Adrenal gland (tissue), 12 donors: ENCODE measurements around the gene LRRC75A. TPM values are rescaled to one million over a fixed set of nuclear protein-coding genes. Genes with fewer than 3 reads are reported as not detected.

ENCODE experiments used
- DNase-seq, 7 donors: peaks; one replicate each; pipeline ENCODE4 v3.0.0-alpha.2; 2019 to 2020
- H3K27ac ChIP-seq, 5 donors: fragments of 200-600 bp; sonication (generic) in 4 of 5; 1 replicate in 3 of 5; 2 replicates in 2 of 5; pipeline versions ENCODE4 v1.5.1 to v1.8.0; 2016 to 2020; ENCODE audit warnings: mild to moderate bottlenecking in 1 of 5
- H3K27me3 ChIP-seq: fragments of 200-600 bp; 2 replicates; pipeline ENCODE4 v1.8.0; 2021
- H3K36me3 ChIP-seq, 2 donors: fragments of 200-600 bp; replicated peaks in 1 of 2; 1 replicate in 1 of 2; 2 replicates in 1 of 2; pipeline versions ENCODE4 v1.5.1 to v1.8.0; 2018 to 2022
- H3K4me1 ChIP-seq, 2 donors: fragments of 200-600 bp; replicated peaks in 1 of 2; 1 replicate in 1 of 2; 2 replicates in 1 of 2; pipeline versions ENCODE4 v1.5.1 to v1.8.0; 2018 to 2021
- H3K4me3 ChIP-seq, 4 donors: fragments of 200-600 bp; sonication (generic) in 3 of 4; one replicate each; pipeline ENCODE4 v1.5.1; 2016 to 2018
- H3K9me3 ChIP-seq, 3 donors: fragments of 200-600 bp; sonication (generic) in 1 of 3; replicated peaks in 1 of 3; 1 replicate in 2 of 3; 2 replicates in 1 of 3; pipeline versions ENCODE4 v1.5.1 to v1.8.0; 2016 to 2021
- POLR2A ChIP-seq, 2 donors: fragments of 450-650 bp; IDR thresholded peaks; one replicate each; pipeline ENCODE4 v1.6.1; 2017; ENCODE audit warnings: antibody characterized with exemption in 2 of 2, mild to moderate bottlenecking in 2 of 2, moderate library complexity in 1 of 2
- WGBS, 4 donors: extraction: QIAGEN DNeasy Blood & Tissue Kit in 2 of 4; methylation state at CpG; one replicate each; pipeline versions ENCODE4 v1.1.5 to v1.1.7; 2013 to 2017; 5-methylcytosine and 5-hydroxymethylcytosine counted together
- intact Hi-C, 2 donors: fragments of 100-400 bp; cut with DNase I; formaldehyde crosslinking; loops; one replicate each; pipeline versions ENCODE4 v1.14.1 to v1.15.0; 2022 to 2023
- polyA plus RNA-seq, 3 donors: library from polyadenylated mRNA; stranded (reverse); fragments of 200-250 nt in 2 of 3; fragments of 350-450 nt in 1 of 3; fragmentation: Illumina TruSeq in 1 of 3; extraction: RNeasy Lipid Tissue Mini Kit (QIAGEN cat#74804) in 1 of 3; gene quantifications; one replicate each; pipeline ENCODE4 v1.2.3, GENCODE V29; 2013 to 2014
- total RNA-seq, 9 donors: library from RNA; depleted of rRNA in 4 of 9; stranded (reverse); fragments of >200 nt in 4 of 9; fragments of 120-200 nt in 1 of 9; fragmentation: NEBNext Ultra II Directional in 1 of 9; extraction: Animal tissue kit (Norgen Biotek cat#: 25700) in 1 of 9; gene quantifications; one replicate each; pipeline versions ENCODE4 v1.1.0 to v1.2.4, GENCODE V29; 2013 to 2023
- TF ChIP-seq, protein P1 (sequence below), 6 experiments: fragments of 450-650 bp in 4 of 6; fragments of 200-600 bp in 2 of 6; sonication (generic) in 1 of 6; IDR thresholded peaks; 1 replicate in 5 of 6; 2 replicates in 1 of 6; pipeline versions ENCODE4 v1.5.1 to v1.8.0; 2016 to 2021; ENCODE audit warnings: antibody characterized with exemption in 6 of 6, mild to moderate bottlenecking in 2 of 6, moderate library complexity in 1 of 6
- donor health status: healthy with polysubstance abuse.
- donor health status: Bipolar disorder and iron deficiency.
- donor health status: DM: yes; HTN: yes; CAD: no.
- donor health status: DM: no; HTN: no; CAD: no.
- donor health status: DM: no; HTN: no; CAD: no.
- donor health status: DM: yes; HTN: yes; CAD: no.

The LRRC75A gene
- total and polyA plus RNA-seq, 12 donors: 7.4 to 49.2 (median 25.5) TPM

DNA sequence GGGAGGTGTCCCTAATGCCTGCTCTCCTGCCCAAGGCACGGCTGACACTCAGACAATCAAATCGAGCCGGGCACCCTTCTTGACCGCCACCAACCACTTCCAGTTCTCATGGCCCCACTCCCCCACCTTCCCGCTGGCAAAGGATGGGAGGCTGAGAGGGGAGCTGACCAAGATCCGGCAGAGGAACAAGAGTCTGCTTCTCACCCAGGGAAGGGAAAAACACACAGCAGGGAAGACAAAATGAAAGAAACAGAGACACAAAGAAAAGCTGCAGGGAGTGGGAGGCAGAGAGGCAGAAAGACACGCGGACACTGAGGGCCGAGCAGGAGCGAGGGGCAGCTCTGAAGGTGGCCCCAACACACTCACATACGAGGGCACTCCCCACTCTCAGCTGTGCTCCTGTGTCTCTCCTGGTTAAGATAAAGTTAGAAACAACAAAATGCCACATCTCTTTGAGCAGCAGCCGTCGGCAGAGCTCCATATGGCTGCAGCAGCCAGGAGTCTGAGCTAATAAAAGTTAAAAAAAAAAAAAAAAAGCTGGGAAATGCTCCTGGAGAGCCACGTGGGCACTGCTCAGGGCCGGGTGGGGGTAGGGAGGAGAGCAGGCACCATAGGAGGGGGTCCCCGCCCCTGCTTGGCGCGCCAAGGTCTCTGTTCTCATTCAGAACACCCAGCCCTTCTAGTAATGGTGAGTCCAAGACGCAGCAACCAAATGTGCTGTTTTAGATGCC, 7.4 kb downstream of the LRRC75A start:
- peak overlapping the region; percentile 19 to 92 (median 86) for H3K27ac ChIP-seq

DNA sequence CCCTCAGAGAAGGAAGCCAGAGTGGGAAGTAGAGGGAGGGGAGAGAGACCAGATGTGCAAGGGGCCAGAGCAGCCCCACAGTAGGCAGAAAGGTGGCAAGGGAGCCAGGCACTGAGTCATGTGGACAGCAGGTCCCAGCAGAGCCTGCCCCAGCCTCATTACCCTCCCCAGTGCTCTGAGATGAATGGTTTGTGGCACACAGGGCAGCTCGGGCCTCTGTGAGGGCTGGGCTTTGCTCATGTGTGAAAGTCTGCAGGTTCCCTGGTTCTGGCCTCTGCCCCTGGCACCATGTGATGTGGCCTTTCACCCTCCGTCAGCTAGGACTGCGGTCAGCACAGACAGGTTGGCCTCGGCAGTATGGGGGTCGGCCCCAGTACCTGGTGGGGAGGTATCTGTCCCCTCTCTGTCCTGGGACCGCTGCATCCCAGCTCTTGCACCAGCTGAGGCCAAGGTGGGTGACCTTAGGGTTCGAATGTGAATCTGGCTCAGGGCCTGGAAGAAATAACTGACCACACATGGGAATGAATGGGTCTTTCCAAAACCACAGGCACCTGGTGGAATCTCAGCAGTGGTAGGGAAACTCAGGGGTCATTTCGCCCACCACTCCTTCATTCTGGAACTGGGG, 8.9 kb downstream of the LRRC75A start:
- H3K4me3 ChIP-seq: no peak overlapping the region
- intact Hi-C loops: no loop called here
- DNase-seq: peak in 4 of 7 donors; percentile 54 to 72 (median 63)
- H3K27me3 ChIP-seq: no peaks in the 10 kb centered on the region
- peaks cover 46 to 78% of the 10 kb centered on the region in 2 donors for H3K4me1 ChIP-seq
- H3K36me3 ChIP-seq: no peaks in the 10 kb centered on the region
- H3K27ac ChIP-seq: peak overlapping the region in 3 of 5 donors; percentile 41 to 62 (median 59)
- TF ChIP-seq, protein P1, sequence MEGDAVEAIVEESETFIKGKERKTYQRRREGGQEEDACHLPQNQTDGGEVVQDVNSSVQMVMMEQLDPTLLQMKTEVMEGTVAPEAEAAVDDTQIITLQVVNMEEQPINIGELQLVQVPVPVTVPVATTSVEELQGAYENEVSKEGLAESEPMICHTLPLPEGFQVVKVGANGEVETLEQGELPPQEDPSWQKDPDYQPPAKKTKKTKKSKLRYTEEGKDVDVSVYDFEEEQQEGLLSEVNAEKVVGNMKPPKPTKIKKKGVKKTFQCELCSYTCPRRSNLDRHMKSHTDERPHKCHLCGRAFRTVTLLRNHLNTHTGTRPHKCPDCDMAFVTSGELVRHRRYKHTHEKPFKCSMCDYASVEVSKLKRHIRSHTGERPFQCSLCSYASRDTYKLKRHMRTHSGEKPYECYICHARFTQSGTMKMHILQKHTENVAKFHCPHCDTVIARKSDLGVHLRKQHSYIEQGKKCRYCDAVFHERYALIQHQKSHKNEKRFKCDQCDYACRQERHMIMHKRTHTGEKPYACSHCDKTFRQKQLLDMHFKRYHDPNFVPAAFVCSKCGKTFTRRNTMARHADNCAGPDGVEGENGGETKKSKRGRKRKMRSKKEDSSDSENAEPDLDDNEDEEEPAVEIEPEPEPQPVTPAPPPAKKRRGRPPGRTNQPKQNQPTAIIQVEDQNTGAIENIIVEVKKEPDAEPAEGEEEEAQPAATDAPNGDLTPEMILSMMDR (IDR thresholded peaks at IDR 0.05): no peak
- TF ChIP-seq POLR2A (IDR thresholded peaks at IDR 0.05): no peak
- 49 to 70% (median 62%) methylated on average over 6 to 8 of the region's 8 CpGs for WGBS, 4 donors
- H3K9me3 ChIP-seq: no peaks in the 10 kb centered on the region

More for the DNA sequence above, 7.4 kb downstream of the LRRC75A start:
- 27 to 35% (median 30%) methylated on average over 19 of the region's 19 CpGs for WGBS, 4 donors
- Histone ChIP-seq H3K9me3 (no peaks in the 10 kb centered on the region), H3K36me3 (no peaks in the 10 kb centered on the region), H3K27me3 (no peaks in the 10 kb centered on the region), H3K4me1 (peaks cover 54 to 80% of the 10 kb centered on the region in 2 donors), H3K4me3 (peak overlapping the region in 2 of 4 donors; percentile 0 to 40)
- peak in 1 of 2 donors; percentile 69 for TF ChIP-seq POLR2A (IDR thresholded peaks at IDR 0.05)
- TF ChIP-seq, protein P1 (IDR thresholded peaks at IDR 0.05): no peak
- intact Hi-C loops: no loop called here
- peak in 5 of 7 donors; percentile 62 to 70 (median 65) for DNase-seq

DNA sequence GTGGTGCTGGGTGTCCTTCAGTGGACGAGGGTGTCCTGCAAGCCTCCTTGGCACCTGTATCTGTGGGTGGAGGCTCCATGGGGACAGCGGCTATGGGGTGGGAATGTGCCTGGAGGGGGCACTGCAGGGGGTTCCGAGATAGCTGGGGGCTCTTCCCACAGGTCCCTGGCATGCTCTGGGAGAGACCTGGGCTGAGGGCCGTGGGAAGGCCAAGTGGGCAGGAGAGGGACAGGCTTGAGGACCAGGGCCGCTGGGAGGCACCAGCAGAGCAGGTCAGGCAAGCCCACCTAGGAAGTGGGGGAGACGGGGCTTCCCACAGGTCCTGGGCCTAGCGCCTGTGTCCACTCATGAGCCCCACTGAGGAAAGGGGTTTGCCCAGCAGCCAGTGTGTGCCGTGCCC, 9.7 kb downstream of the LRRC75A start:
- H3K4me3 ChIP-seq: no peak overlapping the region
- no peaks in the 10 kb centered on the region for H3K36me3 ChIP-seq
- H3K27me3 ChIP-seq: no peaks in the 10 kb centered on the region
- peaks cover 50 to 79% of the 10 kb centered on the region in 2 donors for H3K4me1 ChIP-seq
- TF ChIP-seq, protein P1 (IDR thresholded peaks at IDR 0.05): no peak
- TF ChIP-seq POLR2A (IDR thresholded peaks at IDR 0.05): no peak
- peak overlapping the region in 3 of 5 donors; percentile 41 to 62 (median 59) for H3K27ac ChIP-seq
- WGBS, 4 donors: 68 to 74% (median 70%) methylated on average over 5 to 8 of the region's 8 CpGs; no CpG with 5 or more reads in 1 of the 4 donors
- no peaks in the 10 kb centered on the region for H3K9me3 ChIP-seq
- DNase-seq: no peak
- intact Hi-C loops: no loop called here

DNA sequence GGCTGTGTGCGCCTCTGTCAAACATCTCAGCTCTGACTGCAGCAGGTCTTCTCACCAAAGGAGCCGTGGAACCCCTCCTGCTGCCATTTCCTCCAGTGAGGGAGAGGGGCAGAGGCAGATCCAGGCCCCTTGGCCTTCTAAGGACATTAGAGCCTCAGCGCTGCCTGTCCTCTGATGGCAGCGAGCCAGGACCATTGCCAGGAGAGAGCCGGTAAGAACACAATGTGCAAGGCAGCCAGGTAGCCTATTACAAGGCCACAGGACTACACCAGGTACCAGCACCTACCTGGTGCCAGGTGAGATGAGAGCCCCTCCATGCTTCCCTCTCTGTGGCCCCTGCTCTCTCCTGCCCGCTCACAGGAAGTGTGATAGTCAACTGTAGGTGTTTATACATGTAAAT, 11.0 kb downstream of the LRRC75A start:
- WGBS, 4 donors: 51 to 89% (median 72%) methylated on average over 1 to 6 of the region's 6 CpGs
- intact Hi-C loops: no loop called here
- peaks cover 44 to 75% of the 10 kb centered on the region in 2 donors for H3K4me1 ChIP-seq
- peak in 1 of 7 donors; percentile 42 for DNase-seq
- no peaks in the 10 kb centered on the region for H3K36me3 ChIP-seq
- H3K27ac ChIP-seq: peak overlapping the region in 2 of 5 donors; percentile 41 to 62
- H3K9me3 ChIP-seq: no peaks in the 10 kb centered on the region
- no peak overlapping the region for H3K4me3 ChIP-seq
- TF ChIP-seq, protein P1 (IDR thresholded peaks at IDR 0.05): no peak
- TF ChIP-seq POLR2A (IDR thresholded peaks at IDR 0.05): no peak
- no peaks in the 10 kb centered on the region for H3K27me3 ChIP-seq
